SJSA1 (cell line): ENCODE measurements around the gene PDGFD. TPM values are rescaled to one million over a fixed set of nuclear protein-coding genes. Genes with fewer than 3 reads are reported as not detected.

Experiments used
- DNase-seq, 2 experiments: peaks; one replicate each; pipeline ENCODE4 v3.0.0-alpha.2; 2015 to 2020; ENCODE audit warnings: low spot score in 2 of 2, low read depth in 1 of 2
- H3K27ac ChIP-seq: fragments of 250-450 bp; sonication (Bioruptor Pico); 2 replicates; pipeline ENCODE4 v1.5.1; 2020; ENCODE audit warnings: mild to moderate bottlenecking, moderate library complexity
- H3K27me3 ChIP-seq: fragments of 250-450 bp; sonication (Bioruptor Pico); replicated peaks from 2 replicates; pipeline ENCODE4 v1.5.1; 2020; ENCODE audit warnings: mild to moderate bottlenecking, moderate library complexity
- H3K36me3 ChIP-seq: fragments of 250-450 bp; sonication (Bioruptor Pico); 2 replicates; pipeline ENCODE4 v1.5.1; 2020; ENCODE audit warnings: mild to moderate bottlenecking
- H3K4me1 ChIP-seq: fragments of 250-450 bp; sonication (Bioruptor Pico); replicated peaks from 2 replicates; pipeline ENCODE4 v1.6.1; 2021; ENCODE audit warnings: mild to moderate bottlenecking
- H3K4me3 ChIP-seq: fragments of 250-450 bp; sonication (Bioruptor Pico); 2 replicates; pipeline ENCODE4 v1.5.1; 2020; ENCODE audit warnings: mild to moderate bottlenecking
- H3K9me3 ChIP-seq: fragments of 250-450 bp; sonication (Bioruptor Pico); replicated peaks from 2 replicates; pipeline ENCODE4 v1.5.1; 2020; ENCODE audit warnings: mild to moderate bottlenecking
- total RNA-seq: library from RNA; depleted of rRNA; stranded (reverse); fragments of >200 nt; shearing (Covaris generic); gene quantifications from 2 replicates; pipeline ENCODE4 v1.2.3, GENCODE V29; 2014

PDGFD gene
- total RNA-seq, 1 experiment from 2014 or later: 6.6 TPM

GRCh38 chr11:104155375-104155774 lies 8.6 kb downstream of the PDGFD start:
- no peaks in the 10 kb centered on the region for H3K36me3 ChIP-seq
- no peak overlapping the region for H3K4me3 ChIP-seq
- no peaks in the 10 kb centered on the region for H3K9me3 ChIP-seq
- DNase-seq: no peak
- no peak overlapping the region for H3K27ac ChIP-seq
- H3K27me3 ChIP-seq: no peaks in the 10 kb centered on the region
- no peaks in the 10 kb centered on the region for H3K4me1 ChIP-seq

GRCh38 chr11:104154296-104154695 lies 9.7 kb downstream of the PDGFD start:
- H3K27ac ChIP-seq: no peak overlapping the region
- H3K36me3 ChIP-seq: no peaks in the 10 kb centered on the region
- H3K4me1 ChIP-seq: no peaks in the 10 kb centered on the region
- H3K9me3 ChIP-seq: no peaks in the 10 kb centered on the region
- no peaks in the 10 kb centered on the region for H3K27me3 ChIP-seq
- H3K4me3 ChIP-seq: no peak overlapping the region
- no peak for DNase-seq

GRCh38 chr11:104152941-104153505 lies 10.9 kb downstream of the PDGFD start:
- Histone ChIP-seq H3K27me3 (no peaks in the 10 kb centered on the region), H3K4me3 (no peak overlapping the region), H3K9me3 (no peaks in the 10 kb centered on the region), H3K27ac (no peak overlapping the region), H3K36me3 (no peaks in the 10 kb centered on the region), H3K4me1 (no peaks in the 10 kb centered on the region)
- DNase-seq: no peak

GRCh38 chr11:104151404-104152204 lies 12.3 kb downstream of the PDGFD start:
- Histone ChIP-seq H3K9me3 (no peaks in the 10 kb centered on the region), H3K27me3 (no peaks in the 10 kb centered on the region), H3K4me3 (no peak overlapping the region), H3K36me3 (no peaks in the 10 kb centered on the region), H3K27ac (no peak overlapping the region), H3K4me1 (no peaks in the 10 kb centered on the region)
- DNase-seq: no peak

GRCh38 chr11:104148706-104149105 lies 15.2 kb downstream of the PDGFD start:
- no peak for DNase-seq
- H3K36me3 ChIP-seq: no peaks in the 10 kb centered on the region
- H3K4me1 ChIP-seq: no peaks in the 10 kb centered on the region
- H3K27ac ChIP-seq: no peak overlapping the region
- no peaks in the 10 kb centered on the region for H3K9me3 ChIP-seq
- H3K4me3 ChIP-seq: no peak overlapping the region
- H3K27me3 ChIP-seq: no peaks in the 10 kb centered on the region

GRCh38 chr11:104148074-104148473 lies 15.9 kb downstream of the PDGFD start:
- H3K36me3 ChIP-seq: no peaks in the 10 kb centered on the region
- no peaks in the 10 kb centered on the region for H3K27me3 ChIP-seq
- H3K27ac ChIP-seq: no peak overlapping the region
- no peak for DNase-seq
- H3K4me3 ChIP-seq: no peak overlapping the region
- H3K9me3 ChIP-seq: no peaks in the 10 kb centered on the region
- H3K4me1 ChIP-seq: no peaks in the 10 kb centered on the region

- no peaks in the 10 kb centered on the region for H3K36me3 ChIP-seq
- H3K27me3 ChIP-seq: no peaks in the 10 kb centered on the region
- no peaks in the 10 kb centered on the region for H3K4me1 ChIP-seq
- no peak overlapping the region for H3K4me3 ChIP-seq
- DNase-seq: no peak
- no peaks in the 10 kb centered on the region for H3K9me3 ChIP-seq
- H3K27ac ChIP-seq: no peak overlapping the region
These were observed 17.0 kb downstream of the PDGFD start for GRCh38 chr11:104146943-104147342.

- Histone ChIP-seq H3K27ac (no peak overlapping the region), H3K4me3 (no peak overlapping the region), H3K36me3 (no peaks in the 10 kb centered on the region), H3K9me3 (no peaks in the 10 kb centered on the region), H3K27me3 (no peaks in the 10 kb centered on the region), H3K4me1 (no peaks in the 10 kb centered on the region)
- DNase-seq: no peak
These were observed 17.5 kb downstream of the PDGFD start for GRCh38 chr11:104146421-104146820.

- H3K36me3 ChIP-seq: no peaks in the 10 kb centered on the region
- no peak overlapping the region for H3K27ac ChIP-seq
- H3K9me3 ChIP-seq: no peaks in the 10 kb centered on the region
- H3K27me3 ChIP-seq: no peaks in the 10 kb centered on the region
- DNase-seq: no peak
- H3K4me1 ChIP-seq: no peaks in the 10 kb centered on the region
- no peak overlapping the region for H3K4me3 ChIP-seq
These were observed 18.9 kb downstream of the PDGFD start for GRCh38 chr11:104145062-104145461.

GRCh38 chr11:104142698-104143097 lies 21.2 kb downstream of the PDGFD start:
- H3K36me3 ChIP-seq: no peaks in the 10 kb centered on the region
- no peak overlapping the region for H3K27ac ChIP-seq
- no peaks in the 10 kb centered on the region for H3K4me1 ChIP-seq
- DNase-seq: no peak
- no peaks in the 10 kb centered on the region for H3K9me3 ChIP-seq
- no peak overlapping the region for H3K4me3 ChIP-seq
- H3K27me3 ChIP-seq: no peaks in the 10 kb centered on the region

- H3K27me3 ChIP-seq: no peaks in the 10 kb centered on the region
- no peak for DNase-seq
- H3K27ac ChIP-seq: no peak overlapping the region
- peaks cover 4% of the 10 kb centered on the region; the same call in 1 of the 2 replicates for H3K4me1 ChIP-seq
- H3K4me3 ChIP-seq: no peak overlapping the region
- no peaks in the 10 kb centered on the region for H3K36me3 ChIP-seq
- no peaks in the 10 kb centered on the region for H3K9me3 ChIP-seq
These were observed 27.1 kb downstream of the PDGFD start for GRCh38 chr11:104136861-104137260.

GRCh38 chr11:104134745-104135144 lies 29.2 kb downstream of the PDGFD start:
- H3K36me3 ChIP-seq: no peaks in the 10 kb centered on the region
- H3K9me3 ChIP-seq: no peaks in the 10 kb centered on the region
- no peak for DNase-seq
- no peak overlapping the region for H3K27ac ChIP-seq
- H3K27me3 ChIP-seq: no peaks in the 10 kb centered on the region
- peaks cover 4% of the 10 kb centered on the region; the same call in 1 of the 2 replicates for H3K4me1 ChIP-seq
- H3K4me3 ChIP-seq: no peak overlapping the region

GRCh38 chr11:104130161-104130560 lies 33.8 kb downstream of the PDGFD start:
- no peaks in the 10 kb centered on the region for H3K9me3 ChIP-seq
- no peaks in the 10 kb centered on the region for H3K36me3 ChIP-seq
- H3K4me1 ChIP-seq: peaks cover 4% of the 10 kb centered on the region; the same call in 1 of the 2 replicates
- no peak overlapping the region for H3K4me3 ChIP-seq
- no peaks in the 10 kb centered on the region for H3K27me3 ChIP-seq
- no peak overlapping the region for H3K27ac ChIP-seq
- DNase-seq: no peak

- H3K36me3 ChIP-seq: no peaks in the 10 kb centered on the region
- H3K27ac ChIP-seq: no peak overlapping the region
- H3K9me3 ChIP-seq: no peaks in the 10 kb centered on the region
- no peaks in the 10 kb centered on the region for H3K27me3 ChIP-seq
- H3K4me1 ChIP-seq: no peaks in the 10 kb centered on the region
- H3K4me3 ChIP-seq: no peak overlapping the region
- no peak for DNase-seq
These were observed 34.8 kb downstream of the PDGFD start for GRCh38 chr11:104129145-104129544.
